ENCODE results near the gene KCNIP4.

Gene KCNIP4

DNA sequence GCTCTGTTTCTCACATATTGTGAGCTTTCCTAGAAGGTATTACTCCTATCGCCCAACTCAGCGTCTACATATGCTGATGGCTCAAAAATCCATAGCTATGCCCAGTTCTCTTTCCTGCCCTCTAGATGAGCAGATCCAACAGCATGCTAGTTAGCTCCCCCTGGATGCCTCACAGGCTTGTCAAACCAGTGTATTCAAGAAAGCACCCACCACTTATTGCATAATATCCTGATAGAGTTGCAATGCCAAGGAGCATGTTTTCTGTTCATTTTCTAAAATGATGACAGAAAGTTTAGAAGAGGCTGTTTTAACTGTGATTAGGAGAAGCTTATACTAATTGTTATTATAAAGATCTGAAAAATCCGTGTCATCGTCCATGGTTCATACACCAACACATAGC, 1250.2 kb downstream of the KCNIP4 start:
- no peak overlapping the region for H3K27ac ChIP-seq
- TF ChIP-seq, protein P1, sequence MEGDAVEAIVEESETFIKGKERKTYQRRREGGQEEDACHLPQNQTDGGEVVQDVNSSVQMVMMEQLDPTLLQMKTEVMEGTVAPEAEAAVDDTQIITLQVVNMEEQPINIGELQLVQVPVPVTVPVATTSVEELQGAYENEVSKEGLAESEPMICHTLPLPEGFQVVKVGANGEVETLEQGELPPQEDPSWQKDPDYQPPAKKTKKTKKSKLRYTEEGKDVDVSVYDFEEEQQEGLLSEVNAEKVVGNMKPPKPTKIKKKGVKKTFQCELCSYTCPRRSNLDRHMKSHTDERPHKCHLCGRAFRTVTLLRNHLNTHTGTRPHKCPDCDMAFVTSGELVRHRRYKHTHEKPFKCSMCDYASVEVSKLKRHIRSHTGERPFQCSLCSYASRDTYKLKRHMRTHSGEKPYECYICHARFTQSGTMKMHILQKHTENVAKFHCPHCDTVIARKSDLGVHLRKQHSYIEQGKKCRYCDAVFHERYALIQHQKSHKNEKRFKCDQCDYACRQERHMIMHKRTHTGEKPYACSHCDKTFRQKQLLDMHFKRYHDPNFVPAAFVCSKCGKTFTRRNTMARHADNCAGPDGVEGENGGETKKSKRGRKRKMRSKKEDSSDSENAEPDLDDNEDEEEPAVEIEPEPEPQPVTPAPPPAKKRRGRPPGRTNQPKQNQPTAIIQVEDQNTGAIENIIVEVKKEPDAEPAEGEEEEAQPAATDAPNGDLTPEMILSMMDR (IDR thresholded peaks at IDR 0.05), result no peak
- no peak overlapping the region for H3K4me2 ChIP-seq (ENCODE audit: low read length)
- H3K36me3 ChIP-seq (ENCODE audit: control insufficient read depth, insufficient read depth, low read length), result no peaks in the 10 kb centered on the region
- no peaks in the 10 kb centered on the region for H3K79me2 ChIP-seq
- H3K4me3 ChIP-seq (ENCODE audit: low read depth, low read length), result no peak overlapping the region
- H3K27me3 ChIP-seq (ENCODE audit: control insufficient read depth, insufficient read depth, low read length), result no peaks in the 10 kb centered on the region
- no peaks in the 10 kb centered on the region for H3K9me3 ChIP-seq (ENCODE audit: control insufficient read depth, low read length)
- H3K4me1 ChIP-seq, result no peaks in the 10 kb centered on the region
- no peak overlapping the region for H2AFZ ChIP-seq
- no peak overlapping the region for H3K9ac ChIP-seq

DNA sequence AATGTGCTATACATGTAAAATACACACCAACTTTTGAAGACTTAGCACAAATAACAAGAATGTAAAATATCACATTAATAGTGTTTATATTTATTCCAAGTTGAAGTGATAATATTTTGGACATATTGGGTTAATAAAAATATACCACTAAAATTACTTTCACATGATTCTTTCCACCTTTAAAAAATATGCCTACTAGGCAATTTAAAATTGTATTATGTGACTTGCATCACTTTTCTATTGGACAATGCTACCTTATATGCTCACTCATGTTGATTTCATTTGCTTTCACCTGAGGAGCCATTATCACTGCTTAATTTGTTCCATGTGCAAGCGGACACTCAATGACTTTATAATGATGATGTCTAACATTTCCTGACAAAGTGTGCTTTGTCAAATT, 1251.8 kb downstream of the KCNIP4 start:
- no peak overlapping the region for H3K9ac ChIP-seq

DNA sequence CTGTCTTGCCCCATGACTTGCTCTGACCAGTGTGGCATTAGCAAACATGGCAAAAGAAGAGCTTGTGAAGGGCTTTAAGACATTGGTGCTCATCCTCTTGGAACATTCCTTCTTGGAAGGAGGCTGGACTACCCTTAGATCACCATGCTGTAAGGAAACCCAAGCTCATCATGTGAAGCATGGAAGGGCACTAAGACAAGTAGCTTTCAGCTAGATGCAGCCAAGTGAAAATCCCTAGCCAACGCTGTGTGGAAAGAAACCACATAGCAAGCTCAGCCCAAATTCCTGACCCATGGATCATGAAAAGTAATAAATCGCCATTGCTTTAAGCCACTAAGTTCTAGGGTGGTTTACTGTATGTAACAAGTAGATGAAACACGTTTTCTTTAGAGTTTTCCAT, 1260.7 kb downstream of the KCNIP4 start:
- H3K4me2 ChIP-seq (ENCODE audit: low read length), result no peak overlapping the region
- no peak overlapping the region for H3K27ac ChIP-seq
- H3K27me3 ChIP-seq (ENCODE audit: control insufficient read depth, insufficient read depth, low read length), result no peaks in the 10 kb centered on the region
- no peak overlapping the region for H2AFZ ChIP-seq
- no peaks in the 10 kb centered on the region for H3K4me1 ChIP-seq
- no peak overlapping the region for H3K4me3 ChIP-seq (ENCODE audit: low read depth, low read length)
- H3K79me2 ChIP-seq, result no peaks in the 10 kb centered on the region
- H3K9me3 ChIP-seq (ENCODE audit: control insufficient read depth, low read length), result no peaks in the 10 kb centered on the region
- no peak overlapping the region for H3K9ac ChIP-seq
- TF ChIP-seq, protein P1 (IDR thresholded peaks at IDR 0.05), result no peak
- H3K36me3 ChIP-seq (ENCODE audit: control insufficient read depth, insufficient read depth, low read length), result no peaks in the 10 kb centered on the region

More for the DNA sequence above, 1251.8 kb downstream of the KCNIP4 start:
- Histone ChIP-seq H3K4me1 (no peaks in the 10 kb centered on the region), H3K36me3 (ENCODE audit: control insufficient read depth, insufficient read depth, low read length) (no peaks in the 10 kb centered on the region), H3K4me2 (ENCODE audit: low read length) (no peak overlapping the region), H3K4me3 (ENCODE audit: low read depth, low read length) (no peak overlapping the region), H3K27me3 (ENCODE audit: control insufficient read depth, insufficient read depth, low read length) (no peaks in the 10 kb centered on the region), H3K79me2 (no peaks in the 10 kb centered on the region), H2AFZ (no peak overlapping the region), H3K27ac (no peak overlapping the region), H3K9me3 (ENCODE audit: control insufficient read depth, low read length) (no peaks in the 10 kb centered on the region)
- TF ChIP-seq, protein P1 (IDR thresholded peaks at IDR 0.05), result no peak

DNA sequence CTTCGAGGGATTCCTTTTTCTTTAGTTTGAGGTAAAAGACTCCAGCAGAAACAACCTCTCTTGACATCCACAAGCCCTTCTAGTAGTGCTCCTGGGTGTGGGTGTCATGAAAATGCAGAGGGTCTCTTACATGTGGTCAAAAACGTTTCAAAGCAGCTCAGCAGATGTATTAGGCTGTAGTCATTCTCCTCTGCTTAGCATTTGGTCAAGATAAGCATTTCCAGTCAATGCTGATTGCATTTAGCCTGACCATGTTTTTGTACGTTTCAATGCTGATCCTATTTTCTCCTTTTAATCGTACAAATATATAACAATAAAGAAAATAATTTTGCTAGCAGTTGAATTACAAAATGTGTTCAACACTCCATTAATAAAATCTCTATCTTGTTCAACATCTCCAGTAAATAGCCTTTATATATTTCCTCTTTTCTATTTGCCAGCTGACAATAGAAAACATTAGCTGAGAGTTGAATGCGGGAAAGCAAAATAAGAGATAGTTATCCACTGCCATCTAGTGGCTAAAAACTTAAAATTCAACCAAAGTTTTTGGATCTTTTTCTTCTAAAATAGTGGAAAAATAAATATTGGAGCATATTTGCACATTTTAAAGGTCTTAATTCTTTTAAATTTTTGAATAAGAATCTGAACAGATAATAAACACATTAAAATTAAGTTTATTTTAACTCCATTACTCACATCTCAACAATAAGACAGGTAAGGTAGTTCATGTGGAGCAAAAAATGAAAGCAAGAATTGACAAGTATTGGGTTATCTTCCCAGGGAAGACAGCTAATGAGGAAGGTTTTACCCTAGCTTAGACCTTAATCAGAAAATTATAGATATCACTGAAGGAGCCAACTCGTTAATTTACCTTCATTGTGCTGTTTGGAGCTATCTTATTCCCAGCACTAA, 1263.5 kb downstream of the KCNIP4 start:
- no peaks in the 10 kb centered on the region for H3K36me3 ChIP-seq (ENCODE audit: control insufficient read depth, insufficient read depth, low read length)
- H3K4me3 ChIP-seq (ENCODE audit: low read depth, low read length), result no peak overlapping the region
- no peaks in the 10 kb centered on the region for H3K9me3 ChIP-seq (ENCODE audit: control insufficient read depth, low read length)
- H2AFZ ChIP-seq, result no peak overlapping the region
- H3K27ac ChIP-seq, result no peak overlapping the region
- H3K4me2 ChIP-seq (ENCODE audit: low read length), result no peak overlapping the region
- no peak overlapping the region for H3K9ac ChIP-seq
- TF ChIP-seq, protein P1 (IDR thresholded peaks at IDR 0.05), result peak; percentile 51
- no peaks in the 10 kb centered on the region for H3K27me3 ChIP-seq (ENCODE audit: control insufficient read depth, insufficient read depth, low read length)
- H3K79me2 ChIP-seq, result no peaks in the 10 kb centered on the region
- no peaks in the 10 kb centered on the region for H3K4me1 ChIP-seq

DNA sequence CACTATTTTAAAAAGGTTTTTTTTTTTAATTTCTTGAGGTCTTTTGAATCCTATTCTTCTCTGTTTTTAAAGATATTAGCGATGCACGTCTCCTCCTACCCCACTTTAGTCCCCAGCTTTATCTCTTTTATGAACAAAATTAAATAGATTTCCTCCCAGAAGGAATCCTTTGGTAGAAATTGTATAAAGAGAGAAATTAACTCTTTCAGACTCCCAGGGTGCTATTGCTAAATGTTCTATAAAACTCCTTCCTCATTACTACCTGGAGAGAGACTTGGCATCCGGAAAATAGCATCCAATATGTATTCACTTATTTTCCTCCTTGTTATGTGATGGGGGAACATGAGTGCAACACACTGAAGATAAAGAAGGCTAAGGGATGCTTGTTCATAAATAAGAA, 1264.8 kb downstream of the KCNIP4 start:
- H3K36me3 ChIP-seq (ENCODE audit: control insufficient read depth, insufficient read depth, low read length), result no peaks in the 10 kb centered on the region
- H3K27ac ChIP-seq, result no peak overlapping the region
- H3K9me3 ChIP-seq (ENCODE audit: control insufficient read depth, low read length), result no peaks in the 10 kb centered on the region
- H2AFZ ChIP-seq, result no peak overlapping the region
- H3K9ac ChIP-seq, result no peak overlapping the region
- TF ChIP-seq, protein P1 (IDR thresholded peaks at IDR 0.05), result no peak
- no peak overlapping the region for H3K4me3 ChIP-seq (ENCODE audit: low read depth, low read length)
- no peaks in the 10 kb centered on the region for H3K79me2 ChIP-seq
- no peaks in the 10 kb centered on the region for H3K4me1 ChIP-seq
- no peak overlapping the region for H3K4me2 ChIP-seq (ENCODE audit: low read length)
- H3K27me3 ChIP-seq (ENCODE audit: control insufficient read depth, insufficient read depth, low read length), result no peaks in the 10 kb centered on the region

Data from parathyroid adenoma (tissue), 2 donors.